CD4-positive, alpha-beta T cell (primary cell): ENCODE measurements around the gene PSME4. TPM values are rescaled to one million over a fixed set of nuclear protein-coding genes. Genes with fewer than 3 reads are reported as not detected.

Source experiments
- ATAC-seq: fragments of 200-7000 bp; cut with Tn5 transposase; one replicate; pipeline ENCODE4 v1.10.0; 2022; ENCODE audit warnings: mild to moderate bottlenecking; ENCODE audit not compliant: poor library complexity
- CTCF ChIA-PET: fragments of 350-600 bp; sonication (Branson Sonifier 250); formaldehyde crosslinking; loops from one replicate; lab custom pipeline; 2021; ENCODE audit warnings: antibody characterized with exemption, inconsistent platforms; lab: Charles Lee
- POLR2A ChIA-PET: fragments of 350-600 bp; sonication (Branson Sonifier 250); formaldehyde crosslinking; loops from one replicate; lab custom pipeline; 2021; ENCODE audit warnings: antibody characterized with exemption, inconsistent platforms; lab: Charles Lee
- DNase-seq, 14 experiments: peaks; one replicate each; pipeline ENCODE4 v3.0.0-alpha.2; 2013 to 2020; ENCODE audit warnings: mixed read lengths in 2 of 14
- H3K27ac ChIP-seq, 2 donors: one replicate each; pipeline versions ENCODE4 v1.5.1 to v1.7.0; 2013; ENCODE audit warnings: low read length in 2 of 2, low read depth in 1 of 2, mild to moderate bottlenecking in 1 of 2
- H3K27me3 ChIP-seq, 2 experiments: 1 replicate in 1 of 2; 2 replicates in 1 of 2; pipeline versions ENCODE4 v1.6.1 to v1.7.0; 2013; ENCODE audit warnings: low read length in 2 of 2, control low read depth in 1 of 2, mild to moderate bottlenecking in 1 of 2, moderate library complexity in 1 of 2; ENCODE audit not compliant: insufficient read depth in 2 of 2, control insufficient read depth in 1 of 2
- H3K36me3 ChIP-seq: one replicate; pipeline ENCODE4 v1.6.1; 2013; ENCODE audit warnings: low read length, control low read depth; ENCODE audit not compliant: insufficient read depth
- H3K4me1 ChIP-seq: one replicate; pipeline ENCODE4 v1.6.1; 2013; ENCODE audit warnings: low read length, control low read depth; ENCODE audit not compliant: insufficient read depth
- H3K4me3 ChIP-seq: one replicate; pipeline ENCODE4 v1.5.1; 2013; ENCODE audit warnings: mild to moderate bottlenecking, low read length, moderate library complexity
- H3K9me3 ChIP-seq, 2 experiments: 1 replicate in 1 of 2; 2 replicates in 1 of 2; pipeline versions ENCODE4 v1.6.1 to v1.7.0; 2013; ENCODE audit warnings: low read length in 2 of 2, mild to moderate bottlenecking in 2 of 2, control low read depth in 1 of 2, moderate library complexity in 1 of 2; ENCODE audit not compliant: control insufficient read depth in 1 of 2, insufficient read depth in 1 of 2
- H3K27ac Mint-ChIP-seq: one replicate; pipeline ENCODE4 v1.8.0; 2020; ENCODE audit warnings: mixed read lengths
- H3K27me3 Mint-ChIP-seq: one replicate; pipeline ENCODE4 v1.8.0; 2021; ENCODE audit warnings: mixed read lengths
- H3K36me3 Mint-ChIP-seq: one replicate; pipeline ENCODE4 v1.8.0; 2021; ENCODE audit warnings: low read depth, mixed read lengths
- H3K4me1 Mint-ChIP-seq: one replicate; pipeline ENCODE4 v1.8.0; 2021; ENCODE audit warnings: low read depth, mixed read lengths
- H3K4me3 Mint-ChIP-seq: one replicate; pipeline ENCODE4 v1.8.0; 2020; ENCODE audit warnings: mild to moderate bottlenecking, mixed read lengths
- H3K9me3 Mint-ChIP-seq: one replicate; pipeline ENCODE4 v1.8.0; 2020; ENCODE audit warnings: mixed read lengths
- intact Hi-C, 2 experiments: fragments of 100-400 bp; cut with DNase I in 1 of 2; cut with micrococcal nuclease in 1 of 2; formaldehyde crosslinking; loops; one replicate each; pipeline versions ENCODE4 v1.15.1 to v1.9.0; 2023 to 2025; cut with DNase I, micrococcal nuclease
- total RNA-seq, 174 experiments: library from RNA in 2 of 174; stranded (reverse) in 2 of 174; gene quantifications; one replicate each; pipeline ENCODE4 v1.2.3 and lab custom pipeline; 2021 to 2026
- TF ChIP-seq, protein P1 (sequence below): fragments of 200-600 bp; IDR thresholded peaks from one replicate; pipeline ENCODE4 v1.8.0; 2022; ENCODE audit warnings: antibody characterized with exemption, mild to moderate bottlenecking

The PSME4 gene
- total RNA-seq, 2 experiments from 2014 or later: 82.6 to 87.0 TPM

DNA sequence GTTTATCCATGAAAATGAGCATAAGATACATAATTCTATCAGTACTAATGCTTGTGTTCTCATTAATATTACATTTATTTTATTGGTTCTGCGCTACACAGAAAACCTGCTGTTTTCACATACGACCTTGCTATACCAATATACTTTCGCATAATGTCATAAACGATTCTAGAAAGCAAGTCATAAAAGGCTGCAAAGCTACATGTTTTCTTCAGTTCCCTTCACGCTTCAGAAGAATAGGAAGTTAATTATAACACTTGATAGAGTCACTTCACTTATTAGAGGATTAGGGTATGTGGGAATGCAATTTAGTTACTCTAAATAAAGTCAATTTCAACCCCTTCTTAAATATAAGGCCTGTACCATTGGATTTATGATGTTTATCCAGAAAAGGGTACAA lies 29.0 kb downstream of the PSME4 start:
- no peak overlapping the region for H3K4me3 ChIP-seq
- no peak for ATAC-seq
- intact Hi-C loops: no loop called here
- Mint-ChIP-seq H3K9me3 (no peaks in the 10 kb centered on the region), H3K27ac (no peak overlapping the region), H3K27me3 (no peaks in the 10 kb centered on the region), H3K4me3 (no peak overlapping the region), H3K36me3 (peaks cover 73% of the 10 kb centered on the region), H3K4me1 (peaks cover 40% of the 10 kb centered on the region)
- peaks cover 40% of the 10 kb centered on the region for H3K36me3 ChIP-seq
- POLR2A ChIA-PET: interaction anchor here (1.7 kb wide), 1 partner anchor 13 kb away, joined by 4 read pairs; no protein-coding TSS in a partner anchor
- no peak for DNase-seq
- H3K27me3 ChIP-seq: no peaks in the 10 kb centered on the region
- H3K27ac ChIP-seq: no peak overlapping the region
- no peaks in the 10 kb centered on the region for H3K9me3 ChIP-seq
- TF ChIP-seq, protein P1, sequence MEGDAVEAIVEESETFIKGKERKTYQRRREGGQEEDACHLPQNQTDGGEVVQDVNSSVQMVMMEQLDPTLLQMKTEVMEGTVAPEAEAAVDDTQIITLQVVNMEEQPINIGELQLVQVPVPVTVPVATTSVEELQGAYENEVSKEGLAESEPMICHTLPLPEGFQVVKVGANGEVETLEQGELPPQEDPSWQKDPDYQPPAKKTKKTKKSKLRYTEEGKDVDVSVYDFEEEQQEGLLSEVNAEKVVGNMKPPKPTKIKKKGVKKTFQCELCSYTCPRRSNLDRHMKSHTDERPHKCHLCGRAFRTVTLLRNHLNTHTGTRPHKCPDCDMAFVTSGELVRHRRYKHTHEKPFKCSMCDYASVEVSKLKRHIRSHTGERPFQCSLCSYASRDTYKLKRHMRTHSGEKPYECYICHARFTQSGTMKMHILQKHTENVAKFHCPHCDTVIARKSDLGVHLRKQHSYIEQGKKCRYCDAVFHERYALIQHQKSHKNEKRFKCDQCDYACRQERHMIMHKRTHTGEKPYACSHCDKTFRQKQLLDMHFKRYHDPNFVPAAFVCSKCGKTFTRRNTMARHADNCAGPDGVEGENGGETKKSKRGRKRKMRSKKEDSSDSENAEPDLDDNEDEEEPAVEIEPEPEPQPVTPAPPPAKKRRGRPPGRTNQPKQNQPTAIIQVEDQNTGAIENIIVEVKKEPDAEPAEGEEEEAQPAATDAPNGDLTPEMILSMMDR: no peak
- CTCF ChIA-PET: interaction anchor here (0.5 to 0.6 kb wide), 2 partner anchors 98 to 152 kb away, joined by 3 read pairs; no protein-coding TSS in a partner anchor
- no peaks in the 10 kb centered on the region for H3K4me1 ChIP-seq

GRCh38 chr2:53939656-53940055 lies 31.1 kb downstream of the PSME4 start:
- no peak for DNase-seq
- no peak overlapping the region for H3K27ac Mint-ChIP-seq
- H3K36me3 ChIP-seq: peaks cover 48% of the 10 kb centered on the region
- TF ChIP-seq, protein P1: no peak
- H3K27me3 ChIP-seq: no peaks in the 10 kb centered on the region
- H3K4me3 Mint-ChIP-seq: no peak overlapping the region
- no peaks in the 10 kb centered on the region for H3K4me1 ChIP-seq
- ChIA-PET CTCF (no interaction called here), POLR2A (no interaction called here)
- intact Hi-C loops: no loop called here
- no peak overlapping the region for H3K27ac ChIP-seq
- H3K36me3 Mint-ChIP-seq: peaks cover 72% of the 10 kb centered on the region
- no peaks in the 10 kb centered on the region for H3K9me3 ChIP-seq
- H3K27me3 Mint-ChIP-seq: no peaks in the 10 kb centered on the region
- ATAC-seq: no peak
- H3K9me3 Mint-ChIP-seq: no peaks in the 10 kb centered on the region
- H3K4me3 ChIP-seq: no peak overlapping the region
- peaks cover 27% of the 10 kb centered on the region for H3K4me1 Mint-ChIP-seq

DNA sequence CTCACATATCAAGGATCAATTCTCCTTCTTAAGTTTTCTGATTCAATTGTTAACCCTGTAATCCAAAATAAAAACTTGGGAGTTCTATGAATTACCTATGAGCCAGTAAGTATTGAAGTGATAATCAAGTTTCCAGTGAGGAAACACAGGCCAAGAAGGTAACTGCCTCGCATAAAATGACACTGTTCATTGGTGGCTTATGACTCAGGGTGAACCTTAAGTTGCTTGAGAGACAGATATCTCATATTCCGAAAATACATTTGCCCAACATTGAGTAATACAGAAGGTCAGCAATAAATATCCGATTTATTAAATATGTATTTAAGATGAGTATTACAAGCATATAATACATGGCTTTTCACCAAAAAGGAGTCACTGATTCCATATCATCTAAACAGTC lies 31.9 kb downstream of the PSME4 start:
- no peak overlapping the region for H3K4me3 ChIP-seq
- H3K27ac ChIP-seq: no peak overlapping the region
- ChIA-PET CTCF (no interaction called here), POLR2A (interaction anchor here (0.6 kb wide), 1 partner anchor 652 kb away, joined by 3 read pairs; no protein-coding TSS in a partner anchor)
- intact Hi-C loops: no loop called here
- no peaks in the 10 kb centered on the region for H3K9me3 ChIP-seq
- ATAC-seq (no peak), DNase-seq (no peak)
- TF ChIP-seq, protein P1: no peak
- Mint-ChIP-seq H3K27ac (no peak overlapping the region), H3K4me1 (peaks cover 30% of the 10 kb centered on the region), H3K4me3 (no peak overlapping the region), H3K27me3 (no peaks in the 10 kb centered on the region), H3K9me3 (no peaks in the 10 kb centered on the region), H3K36me3 (peaks cover 79% of the 10 kb centered on the region)
- peaks cover 56% of the 10 kb centered on the region for H3K36me3 ChIP-seq
- H3K27me3 ChIP-seq: no peaks in the 10 kb centered on the region
- no peaks in the 10 kb centered on the region for H3K4me1 ChIP-seq
